Measurements from ENCODE around the gene TMEM191C.
"Not testable (repeated sequence)": the region's sequence is repeated elsewhere in the genome, so short reads cannot be mapped to it uniquely, and the experiment has no call there.

Gene TMEM191C

GRCh38 chr22:21467337-21468193 is at the start of gene TMEM191C:
Gene TMEM191C, plus strand, starts transcription at chr22:21467387. Its CDS starts 73 bp downstream, at chr22:21467460.
- DNase-seq (ENCODE audit: low read depth in 3 of 3) = not testable (repeated sequence)

- peak in 1 of 3 experiments; percentile 37 for DNase-seq (ENCODE audit: low read depth in 3 of 3)
Measured at GRCh38 chr22:21417853-21418252, 49.3 kb upstream of the TMEM191C start.

GRCh38 chr22:21418974-21419638 is 48.1 kb upstream of the TMEM191C start:
- DNase-seq (ENCODE audit: low read depth in 3 of 3) = not testable (repeated sequence)

- DNase-seq (ENCODE audit: low read depth in 3 of 3) = not testable (repeated sequence)
Measured at GRCh38 chr22:21420180-21420763, 46.9 kb upstream of the TMEM191C start.

GRCh38 chr22:21424084-21424709 is 43.0 kb upstream of the TMEM191C start:
- not testable (repeated sequence) for DNase-seq (ENCODE audit: low read depth in 3 of 3)

- not testable (repeated sequence) for DNase-seq (ENCODE audit: low read depth in 3 of 3)
Measured at GRCh38 chr22:21434378-21435233, 32.6 kb upstream of the TMEM191C start.

- not testable (repeated sequence) for DNase-seq (ENCODE audit: low read depth in 3 of 3)
Measured at GRCh38 chr22:21435998-21436810, 31.0 kb upstream of the TMEM191C start.

GRCh38 chr22:21438013-21438412 is 29.2 kb upstream of the TMEM191C start:
- not testable (repeated sequence) for DNase-seq (ENCODE audit: low read depth in 3 of 3)

GRCh38 chr22:21440018-21440636 is 27.1 kb upstream of the TMEM191C start:
- not testable (repeated sequence) for DNase-seq (ENCODE audit: low read depth in 3 of 3)

- not testable (repeated sequence) for DNase-seq (ENCODE audit: low read depth in 3 of 3)
Measured at GRCh38 chr22:21440676-21441075, 26.5 kb upstream of the TMEM191C start.

- not testable (repeated sequence) for DNase-seq (ENCODE audit: low read depth in 3 of 3)
Measured at GRCh38 chr22:21441170-21441569, 26.0 kb upstream of the TMEM191C start.

GRCh38 chr22:21442123-21442522 is 25.1 kb upstream of the TMEM191C start:
- DNase-seq (ENCODE audit: low read depth in 3 of 3) = not testable (repeated sequence)

GRCh38 chr22:21442646-21443045 is 24.5 kb upstream of the TMEM191C start:
- not testable (repeated sequence) for DNase-seq (ENCODE audit: low read depth in 3 of 3)

- DNase-seq (ENCODE audit: low read depth in 3 of 3) = no peak
Measured at GRCh38 chr22:21443057-21443734, 24.0 kb upstream of the TMEM191C start.

- no peak for DNase-seq (ENCODE audit: low read depth in 3 of 3)
Measured at GRCh38 chr22:21443735-21444421, 23.3 kb upstream of the TMEM191C start.

- no peak for DNase-seq (ENCODE audit: low read depth in 3 of 3)
Measured at GRCh38 chr22:21444701-21445436, 22.3 kb upstream of the TMEM191C start.

GRCh38 chr22:21445437-21446127 is 21.6 kb upstream of the TMEM191C start:
- no peak for DNase-seq (ENCODE audit: low read depth in 3 of 3)

Measured in stimulated activated CD4-positive, alpha-beta T cell treated with anti-CD3 and anti-CD28 coated beads, TNF-alpha, amount 100 ng/mL, for 24 hours (primary cell).